NCI-H2171 treated with DMSO at 0.1 percent for 48 hours (cell line): ENCODE data around the gene KIF18B.

Source experiments
- DNase-seq: peaks from one replicate; lab custom pipeline; 2025; lab: John Stamatoyannopoulos, UW

KIF18B gene

DNA sequence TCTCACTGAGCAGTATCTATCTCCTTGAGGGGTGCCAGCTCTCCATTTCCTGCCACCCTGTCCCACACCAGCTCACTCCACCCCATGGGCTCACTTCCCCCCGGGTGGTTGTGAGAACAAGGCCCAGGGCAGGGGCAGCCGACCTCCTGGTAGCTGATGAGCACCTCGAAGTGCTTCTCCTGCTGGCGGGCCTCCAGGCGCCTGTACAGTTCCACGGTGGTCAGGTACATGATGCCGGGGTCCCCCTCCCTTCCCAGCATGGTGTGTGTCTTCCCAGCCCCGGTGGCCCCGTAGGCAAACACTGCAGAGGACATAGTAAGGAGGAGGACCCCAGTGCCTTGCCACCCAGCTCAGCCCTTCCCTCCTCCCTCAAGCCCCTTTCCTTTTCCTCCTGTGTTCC lies 12.5 kb downstream of the KIF18B start:
- no peak for DNase-seq

DNA sequence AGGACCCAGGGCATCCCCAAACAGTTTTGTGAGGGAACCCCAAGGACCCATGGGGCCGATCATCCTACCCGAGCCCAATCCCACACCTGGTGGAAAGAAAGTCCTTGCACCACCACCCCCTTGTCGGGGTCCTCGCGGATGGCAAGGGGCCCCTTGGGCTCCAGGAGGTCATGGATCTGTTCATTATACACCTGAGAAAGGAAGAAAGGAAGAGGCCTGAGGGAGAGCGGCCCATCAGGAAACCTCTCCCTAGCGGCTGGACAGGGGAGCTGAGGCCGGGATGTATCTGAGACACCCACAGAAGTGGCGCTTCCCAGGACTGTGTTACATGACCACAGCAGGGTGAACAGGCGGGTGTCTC lies 12.8 kb downstream of the KIF18B start:
- no peak for DNase-seq

DNA sequence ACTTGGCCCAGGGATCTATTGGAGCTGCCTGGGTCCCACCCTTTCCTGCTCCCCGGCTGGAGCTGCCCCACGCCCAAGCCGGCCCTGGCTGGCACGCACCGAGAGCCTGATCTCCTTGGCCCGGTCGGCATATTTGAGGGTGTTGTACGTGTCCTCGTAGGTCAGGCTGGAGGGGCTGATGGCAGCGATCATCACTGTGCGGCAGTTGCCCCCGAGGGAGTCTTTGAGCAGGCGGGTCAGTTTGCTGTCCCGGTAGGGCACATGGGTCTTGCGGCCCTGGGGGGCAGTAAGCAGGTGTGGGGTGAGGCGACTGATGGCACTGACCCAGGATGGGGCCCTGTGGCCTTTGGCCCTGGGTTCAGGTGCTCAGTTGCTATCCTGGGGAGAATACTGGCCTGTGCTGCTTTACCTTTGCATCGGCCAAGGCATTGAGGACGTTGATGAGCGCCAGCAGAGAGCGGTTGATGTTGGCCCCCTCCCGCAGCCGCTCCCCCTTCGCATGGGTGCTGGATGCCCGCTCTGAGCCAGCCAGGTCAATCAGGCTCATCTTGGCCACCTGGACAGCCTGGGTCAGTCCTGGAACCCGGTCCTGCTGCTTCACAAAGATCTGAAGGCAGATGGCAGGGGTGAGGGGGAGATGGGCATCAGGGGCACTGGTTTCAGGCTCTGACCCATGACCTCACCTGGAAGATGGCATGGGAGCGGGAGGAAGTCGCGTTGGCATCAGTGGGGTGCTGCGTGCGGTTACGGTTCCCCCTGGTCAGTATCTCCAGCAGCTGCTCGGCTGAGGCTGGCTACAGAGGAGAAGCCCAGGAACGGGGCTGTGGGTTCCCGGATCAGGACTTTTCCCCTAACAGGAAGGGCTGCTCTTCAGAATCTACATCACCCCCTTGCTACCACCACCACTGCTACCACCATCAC lies 13.5 kb downstream of the KIF18B start:
- no peak for DNase-seq

DNA sequence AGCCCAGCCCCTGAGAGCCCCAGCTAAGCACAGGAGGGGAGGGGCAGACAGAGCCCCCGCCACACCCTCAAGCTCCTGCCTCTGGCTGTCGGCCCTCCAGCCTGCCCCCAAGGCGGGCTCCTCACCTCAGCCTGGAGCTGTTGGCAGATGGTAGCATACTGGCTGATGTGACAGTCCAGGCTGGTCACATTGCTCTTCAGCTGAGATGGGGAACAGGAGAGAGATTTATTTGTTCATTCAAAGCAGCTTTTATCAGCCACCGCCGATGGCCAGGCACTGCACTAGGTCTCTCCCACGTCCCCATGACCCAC lies 14.8 kb downstream of the KIF18B start:
- DNase-seq, result no peak

DNA sequence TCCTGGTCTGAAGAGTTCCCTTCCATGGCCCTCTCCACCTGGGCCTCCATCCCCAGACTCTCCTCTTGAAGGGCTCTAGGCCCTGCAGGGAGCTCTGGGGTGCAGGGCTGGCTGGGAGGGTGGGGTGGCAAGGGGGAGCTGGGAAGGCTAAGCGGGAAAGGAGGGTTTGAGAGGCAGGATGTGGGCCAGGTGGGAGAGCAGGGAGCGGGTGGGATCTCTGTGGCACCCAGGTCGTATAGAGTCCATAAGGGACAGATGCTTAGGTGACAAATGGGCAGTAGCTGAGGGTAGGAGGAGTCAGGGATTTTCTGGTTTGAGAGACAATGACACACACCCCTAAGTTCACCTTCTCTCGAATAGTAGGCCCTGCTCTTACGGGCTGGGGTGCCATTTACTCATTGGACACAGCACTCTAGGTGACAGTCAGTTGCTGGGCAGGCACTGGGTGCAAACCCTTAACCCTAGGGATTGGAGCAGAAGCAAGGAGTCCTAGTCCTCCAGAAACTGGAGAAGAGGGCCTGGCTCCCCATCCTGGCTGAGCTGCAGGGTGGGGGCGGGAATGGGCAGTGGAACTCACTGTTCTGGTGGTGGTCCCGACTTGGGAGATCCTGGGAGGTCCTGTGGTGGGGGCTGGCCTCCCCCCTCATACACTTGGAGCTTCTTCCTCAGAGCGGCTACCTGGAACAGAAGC lies 15.3 kb downstream of the KIF18B start:
- no peak for DNase-seq

DNA sequence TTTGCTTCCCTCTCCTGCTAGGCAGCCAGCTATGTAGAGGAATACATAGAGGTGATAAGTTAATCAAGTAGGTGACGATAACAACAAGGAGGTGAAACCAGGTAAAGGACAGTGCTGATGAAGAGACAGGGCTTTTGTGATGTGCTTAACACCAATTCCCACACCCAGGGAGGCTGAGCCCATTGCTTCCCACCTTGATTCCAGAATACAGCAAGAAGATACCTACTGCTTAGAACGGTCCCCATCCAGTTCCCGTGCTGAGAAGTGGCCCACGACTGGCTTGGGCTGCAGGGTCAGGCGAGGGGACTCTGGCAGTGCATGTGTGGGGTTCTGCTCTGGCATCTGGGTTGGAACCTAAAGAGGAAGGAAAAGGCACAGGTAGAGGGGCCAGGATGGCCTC lies 16.2 kb downstream of the KIF18B start:
- DNase-seq, result no peak

DNA sequence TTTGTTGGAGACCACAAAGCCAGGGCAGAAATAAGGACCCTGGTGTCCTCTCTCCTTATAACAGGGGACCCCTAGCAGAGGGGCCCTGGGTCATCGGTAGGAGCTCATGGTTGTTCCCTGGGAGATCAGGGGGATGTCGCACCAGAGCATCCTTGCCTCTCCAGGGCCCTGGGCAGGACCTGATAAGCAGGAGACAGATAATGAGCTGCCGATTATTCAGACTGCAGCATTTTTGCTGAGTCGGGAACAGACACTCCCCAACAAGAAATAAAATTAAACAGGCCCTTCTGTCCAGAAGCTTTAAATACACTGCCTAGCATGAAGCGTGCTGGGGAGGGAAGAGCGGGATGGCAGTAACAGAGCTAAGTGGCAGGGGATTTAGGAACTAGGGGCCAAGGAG lies 16.9 kb downstream of the KIF18B start:
- no peak for DNase-seq

DNA sequence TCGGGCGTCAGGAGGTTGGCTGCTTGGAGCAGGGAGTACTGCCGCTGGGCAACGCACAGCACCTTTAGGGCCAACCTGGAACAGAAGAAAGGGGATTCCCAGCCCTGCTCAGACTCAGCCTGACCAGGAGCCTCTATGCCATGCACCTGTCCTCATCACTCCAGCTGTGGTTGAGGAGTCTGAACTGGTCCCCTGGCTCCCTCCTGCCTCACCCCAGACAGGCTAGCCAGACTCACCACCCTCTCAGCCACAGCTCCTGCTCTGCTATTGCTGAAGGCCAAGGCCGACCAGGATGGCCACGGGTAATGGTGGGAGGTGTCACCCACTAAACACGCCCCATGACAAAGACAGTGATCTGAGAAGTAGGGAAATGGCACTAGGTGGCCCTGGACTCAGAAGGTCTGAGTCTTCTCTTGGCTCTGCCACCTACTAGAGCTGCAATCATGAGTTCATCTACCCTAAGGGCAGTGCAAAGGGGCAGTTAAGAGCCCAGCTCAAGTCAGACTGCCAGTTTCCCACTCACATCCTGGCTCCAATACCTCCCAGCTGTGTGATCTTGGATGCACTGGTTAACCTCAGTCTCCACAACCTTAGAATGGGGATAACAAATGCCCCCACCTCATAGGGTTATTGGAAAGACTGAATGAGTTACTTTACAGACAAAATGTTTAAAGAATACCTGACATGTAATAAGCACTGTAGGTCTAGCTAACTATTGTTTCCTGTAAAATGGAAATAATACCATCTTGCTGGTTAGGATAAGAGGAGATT lies 18.4 kb downstream of the KIF18B start:
- DNase-seq, result no peak

DNA sequence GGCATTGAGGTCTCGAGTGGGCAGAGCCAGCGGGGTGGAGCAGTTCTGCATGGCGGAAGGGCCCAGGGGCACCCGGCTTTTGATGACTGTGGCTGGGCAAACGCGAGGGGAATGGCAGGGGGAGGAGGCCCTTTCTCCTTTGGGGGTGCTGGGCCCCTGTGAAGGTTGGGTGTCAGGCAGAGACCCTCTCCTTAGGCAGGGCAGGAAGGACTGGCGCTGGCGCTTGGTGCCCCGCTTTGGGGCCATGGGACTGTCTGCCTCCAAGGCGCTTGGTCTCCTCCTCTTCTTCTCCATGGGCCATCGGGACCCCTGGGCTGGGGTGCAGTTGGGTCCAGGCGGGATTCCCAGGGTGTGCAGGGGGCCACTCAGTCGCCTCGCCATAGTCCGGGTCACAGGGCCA lies 19.4 kb downstream of the KIF18B start:
- DNase-seq, result no peak

DNA sequence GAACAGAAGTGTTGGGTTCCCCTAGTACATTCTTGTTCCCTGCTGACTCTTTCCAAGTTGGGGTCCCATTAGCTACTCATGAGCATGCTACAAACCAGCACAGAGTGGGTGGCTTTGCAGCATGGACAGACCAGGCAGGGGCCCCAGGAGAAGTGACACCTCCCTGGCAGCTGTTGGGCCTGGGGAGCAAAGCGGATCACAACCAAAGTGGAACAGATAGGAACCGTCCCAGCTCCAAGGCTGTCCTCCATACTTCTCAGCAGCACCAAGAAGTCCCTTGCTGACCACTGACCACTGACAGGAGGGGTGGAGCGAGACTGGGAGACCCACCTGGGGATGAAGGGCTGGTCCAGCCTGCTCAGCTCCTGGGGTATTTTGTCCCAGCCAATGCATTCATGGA lies 19.9 kb downstream of the KIF18B start:
- no peak for DNase-seq

DNA sequence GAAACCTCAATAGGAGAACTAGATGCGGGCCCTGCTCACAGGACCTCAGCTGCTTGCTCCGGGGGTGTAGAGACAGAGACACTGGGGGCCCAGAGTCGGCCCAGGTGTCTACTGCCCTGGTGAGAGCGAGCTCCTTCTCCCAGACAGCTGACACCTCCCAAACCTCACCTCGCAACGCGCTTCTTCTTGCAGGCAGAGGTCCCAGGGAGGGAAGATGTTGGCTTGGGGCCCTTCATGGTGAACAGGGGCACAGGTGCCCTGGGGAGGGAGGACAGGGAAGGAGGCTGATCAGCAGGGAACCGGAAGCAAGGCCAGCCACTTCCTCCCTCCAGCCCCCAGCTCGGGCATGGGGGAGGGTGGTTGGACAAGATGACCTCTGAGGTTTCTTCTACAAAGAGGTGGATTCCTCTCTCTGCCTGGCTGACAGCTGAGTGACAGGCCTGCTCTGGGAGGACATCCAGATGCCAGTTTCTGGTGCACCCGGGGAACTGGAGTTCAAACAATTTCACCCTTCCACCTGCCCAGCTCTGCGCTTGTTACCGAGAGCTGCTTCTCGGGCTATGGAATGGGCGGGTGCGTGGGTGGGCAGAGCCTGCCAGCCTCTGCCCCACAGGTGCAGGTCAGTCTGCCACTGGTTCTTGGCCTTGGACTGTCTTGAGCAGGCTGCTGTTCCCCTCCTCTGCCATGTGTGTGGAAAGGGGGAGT lies 20.6 kb downstream of the KIF18B start:
- DNase-seq, result no peak

DNA sequence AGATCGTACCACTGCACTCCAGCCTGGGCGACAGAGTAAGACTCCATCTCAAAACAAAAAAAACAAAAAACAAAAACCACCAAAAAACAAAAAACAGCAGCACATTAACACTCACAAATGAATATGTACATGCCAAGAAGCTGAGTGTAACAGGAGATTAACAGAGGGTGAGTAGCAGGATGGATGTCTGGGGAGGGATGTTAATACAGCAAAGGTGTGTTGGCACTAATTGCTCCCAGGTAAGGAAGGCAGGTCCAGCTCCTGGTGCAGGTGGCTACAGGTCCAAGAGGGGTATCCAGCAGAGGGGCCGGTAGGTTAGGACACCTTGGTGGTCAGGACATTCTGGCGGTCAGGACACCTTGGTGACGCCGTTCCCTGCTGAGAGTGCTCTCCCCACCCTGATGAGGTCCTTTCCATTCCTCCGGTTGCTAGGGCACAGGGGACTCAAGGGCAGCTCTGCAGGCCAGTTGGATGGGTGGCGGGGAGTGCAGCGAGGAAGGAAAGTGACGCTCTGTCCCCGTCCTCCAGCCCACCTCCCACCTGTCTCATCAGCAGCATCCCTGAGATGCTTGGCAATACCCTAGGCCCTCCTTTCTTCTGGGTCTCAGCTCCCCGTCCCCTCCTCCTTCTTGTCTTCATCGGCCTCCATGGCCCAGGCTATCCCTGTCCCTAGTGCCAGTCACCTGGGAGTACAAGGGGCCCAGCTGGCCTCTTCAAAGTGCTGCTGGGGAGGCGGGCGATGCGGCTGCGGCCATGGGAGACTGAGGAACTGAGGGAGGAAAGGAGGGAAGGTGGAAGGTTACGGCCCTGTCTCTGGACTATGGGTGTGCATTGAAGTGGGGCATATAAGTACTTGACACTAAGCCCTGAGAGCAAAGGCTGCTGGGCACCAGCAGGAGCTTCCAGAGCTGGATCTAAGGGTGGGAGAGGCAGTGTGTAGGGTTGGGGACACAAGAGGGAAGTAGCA lies 21.6 kb downstream of the KIF18B start:
- DNase-seq, result no peak

DNA sequence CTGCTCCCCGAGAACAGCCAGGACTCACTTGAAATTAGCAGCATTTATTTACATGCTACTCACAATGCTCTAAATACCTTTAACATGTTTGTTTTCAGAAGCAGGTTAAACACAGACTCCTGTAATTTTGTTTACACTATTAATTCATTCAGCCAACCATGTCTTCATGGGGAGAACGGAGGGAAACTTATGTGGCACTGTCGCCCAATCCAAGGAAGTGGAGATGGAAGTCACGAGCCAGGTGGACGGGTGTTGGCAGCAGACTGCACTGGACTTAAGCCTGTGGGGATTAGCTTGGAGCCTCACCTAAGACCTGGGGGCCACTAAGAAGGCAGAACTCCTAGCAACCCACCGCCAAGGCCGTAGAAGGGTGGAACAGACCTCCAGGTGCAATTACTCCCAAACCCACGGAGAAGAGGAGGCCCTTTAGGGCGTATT lies 23.4 kb downstream of the KIF18B start:
- DNase-seq, result peak; percentile 36

DNA sequence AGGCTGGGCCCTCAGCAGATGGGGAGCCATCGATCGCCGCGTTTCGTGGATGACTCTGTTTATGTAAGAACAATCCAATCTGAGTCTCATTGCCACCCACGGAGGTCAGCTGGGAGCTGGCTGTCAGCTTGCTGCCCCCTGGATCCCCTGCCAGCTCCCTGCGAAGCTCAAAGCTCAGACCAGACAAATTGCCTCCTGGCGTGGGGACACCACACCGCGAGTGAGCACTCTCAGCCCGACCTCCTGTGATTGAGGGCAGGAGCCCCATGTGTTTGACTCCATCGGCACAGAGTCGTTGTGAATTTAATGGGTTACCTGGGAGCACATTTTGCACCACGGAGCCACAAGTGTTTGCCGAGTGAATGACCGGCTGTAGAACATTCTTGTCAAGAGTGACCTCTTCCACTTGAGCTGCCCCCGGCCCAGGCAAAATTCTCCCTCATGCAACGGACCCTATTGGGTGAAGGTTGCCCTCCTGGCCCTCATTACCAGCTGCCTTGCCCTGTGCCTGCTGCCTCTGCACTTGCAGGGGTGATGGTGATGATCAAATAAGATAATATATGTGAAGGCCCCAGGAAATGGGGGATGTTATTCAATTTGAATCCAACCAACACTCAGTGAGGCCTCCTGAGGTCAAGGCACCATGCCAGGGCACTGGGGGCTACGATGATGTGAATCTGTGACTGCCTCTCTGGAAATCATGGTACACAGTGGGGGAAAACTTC lies 24.7 kb downstream of the KIF18B start:
- no peak for DNase-seq

DNA sequence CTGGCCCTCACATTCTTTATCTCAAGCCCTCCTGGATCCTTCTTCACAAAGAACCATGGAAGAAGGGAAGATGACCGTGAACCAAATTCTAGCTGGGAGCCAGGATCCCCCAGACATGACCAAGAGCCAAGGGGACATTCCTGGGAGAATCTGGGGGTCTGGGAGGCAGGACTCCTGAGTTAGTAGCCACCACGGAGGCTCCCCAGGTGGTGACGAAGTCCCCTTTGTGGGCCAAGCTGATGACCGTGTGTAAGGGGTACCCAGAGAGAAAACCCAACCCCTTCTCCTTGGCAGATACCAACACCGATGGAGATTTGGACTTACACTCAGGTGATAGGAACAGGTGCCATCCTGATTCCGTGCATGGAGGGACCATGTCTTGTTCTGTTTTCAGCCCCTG lies 25.4 kb downstream of the KIF18B start:
- DNase-seq, result no peak

DNA sequence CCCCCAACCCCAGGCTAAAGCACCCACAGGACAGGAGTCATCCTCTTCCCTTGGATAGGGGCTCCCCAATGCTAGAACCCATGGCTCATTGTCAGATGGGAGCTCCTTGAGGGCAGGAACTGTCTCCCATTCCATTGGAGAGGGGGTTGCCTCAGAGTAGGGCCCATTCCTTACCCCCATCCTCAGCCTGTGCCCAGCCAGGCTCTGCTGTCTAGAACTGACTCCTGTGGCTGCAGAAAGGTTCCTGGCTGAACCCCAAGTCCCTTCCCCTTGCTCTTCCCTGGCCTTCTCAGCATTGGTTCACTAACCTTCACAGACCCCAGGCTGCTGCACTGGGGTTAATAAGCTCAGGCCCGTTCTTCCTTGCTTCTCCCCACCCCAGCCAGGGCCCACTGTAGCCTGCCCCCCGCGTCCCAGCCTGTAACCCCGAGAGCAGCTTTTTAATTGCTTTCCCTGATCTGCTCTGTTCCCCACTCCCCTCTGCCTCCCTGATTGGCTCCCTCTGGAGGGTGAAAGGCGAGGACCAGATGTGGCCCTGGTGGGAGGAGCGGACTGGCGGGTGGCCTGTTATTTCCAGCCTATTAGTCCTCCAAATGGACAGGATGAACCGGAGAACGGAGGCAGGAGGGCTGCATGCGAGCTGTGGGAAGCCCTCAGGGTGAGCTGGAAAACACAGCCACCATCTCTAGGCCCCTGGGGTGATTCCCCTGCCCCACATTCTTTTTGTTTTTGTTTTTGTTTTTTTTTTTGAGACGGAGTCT lies 26.3 kb downstream of the KIF18B start:
- peak; percentile 86 for DNase-seq

DNA sequence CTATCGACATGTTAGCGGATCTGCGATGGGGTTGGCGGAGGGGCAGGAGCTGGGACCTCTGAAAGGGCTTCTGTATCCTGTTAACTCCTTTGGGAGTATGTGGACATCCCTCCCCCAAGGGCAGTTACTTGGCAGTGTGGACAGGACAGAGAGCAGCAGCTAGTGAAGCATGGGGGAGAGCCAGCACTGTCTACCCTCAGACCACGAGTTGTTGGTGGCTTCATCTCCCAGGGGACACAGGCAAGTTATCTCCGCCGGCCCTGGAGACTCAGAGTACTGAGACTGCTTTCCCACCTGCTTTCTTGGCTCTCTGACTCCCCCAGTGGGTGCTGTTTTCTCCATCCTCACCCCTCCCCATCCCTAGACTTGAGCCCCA lies 27.0 kb downstream of the KIF18B start:
- peak; percentile 21 for DNase-seq

DNA sequence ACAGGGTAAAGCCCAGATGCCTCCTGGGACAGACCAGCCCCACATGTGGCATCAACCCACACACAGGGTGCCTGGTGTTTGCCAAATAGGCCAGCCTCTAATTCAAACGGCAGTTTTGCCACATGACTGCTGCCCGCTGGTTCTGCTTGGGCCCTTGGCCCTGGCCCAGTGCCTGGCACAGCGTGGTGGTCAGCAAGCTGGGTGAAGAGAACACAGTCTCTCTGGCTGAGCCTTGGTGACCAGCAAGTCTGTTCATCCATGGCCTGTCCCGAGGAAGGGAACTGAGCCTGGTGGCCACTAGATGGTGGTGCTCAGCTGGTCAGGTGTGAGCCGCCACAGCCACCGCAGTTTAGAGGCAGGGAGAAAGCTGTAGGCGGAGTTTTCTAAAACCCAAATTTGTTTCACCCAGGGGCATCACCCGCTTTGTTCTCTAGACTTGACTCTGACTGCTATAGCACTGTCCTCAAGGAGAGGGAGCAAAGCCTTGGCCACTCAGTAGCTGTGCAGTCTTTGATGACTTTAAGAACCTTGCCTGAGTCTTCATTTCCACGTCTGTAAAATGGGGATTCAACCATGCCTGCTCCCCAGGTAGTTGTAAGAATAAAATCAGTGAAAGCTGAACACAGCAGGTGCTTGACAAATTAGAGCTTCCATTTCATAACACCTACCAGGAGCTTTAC lies 27.5 kb downstream of the KIF18B start:
- DNase-seq, result peak; percentile 24

DNA sequence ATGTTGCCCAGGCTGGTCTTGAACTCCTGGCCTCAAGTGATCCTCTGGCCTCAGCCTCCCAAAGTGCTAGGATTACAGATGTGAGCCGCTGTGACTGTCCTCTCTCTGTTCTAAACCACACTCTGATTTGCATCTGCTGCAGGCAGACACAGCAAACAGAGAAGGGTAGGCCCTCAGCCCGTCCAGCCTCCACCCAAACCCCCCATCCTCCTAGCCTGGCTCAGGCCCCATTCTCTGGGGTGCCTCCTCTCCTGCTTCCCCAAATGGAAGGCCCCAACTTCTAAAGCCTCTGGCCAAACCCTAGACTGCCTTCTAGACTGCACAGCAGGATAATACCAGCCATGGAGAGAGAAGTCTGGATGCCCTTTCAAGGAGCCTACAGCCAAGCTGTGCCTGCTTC lies 28.2 kb downstream of the KIF18B start:
- no peak for DNase-seq
